H1 (cell line): ENCODE data around the gene MXD3. TPM values are rescaled to one million over a fixed set of nuclear protein-coding genes. Genes with fewer than 3 reads are reported as not detected.

Experiments
- CTCF ChIA-PET: fragments of 300-600 bp; sonication (Branson Sonifier 250); formaldehyde crosslinking; loops from one replicate; lab custom pipeline; 2021; ENCODE audit not compliant: partially characterized antibody; lab: Charles Lee
- POLR2A ChIA-PET: fragments of 300-600 bp; sonication (Branson Sonifier 250); formaldehyde crosslinking; loops from one replicate; lab custom pipeline; 2021; ENCODE audit warnings: inconsistent platforms; ENCODE audit not compliant: partially characterized antibody; lab: Charles Lee
- DNase-seq, 2 experiments: peaks; one replicate each; pipeline versions ENCODE4 v3.0.0 to v3.0.0-alpha.2; 2010 to 2022; ENCODE audit warnings: low spot score in 2 of 2, low read depth in 1 of 2, mixed read lengths in 1 of 2
- FAIRE-seq: peaks from 2 replicates; lab custom pipeline; 2011; peaks lifted over from hg19 to GRCh38; lab: Jason Lieb, UNC
- H2AFZ ChIP-seq: 2 replicates; pipeline ENCODE4 v1.8.1; 2012; ENCODE audit warnings: low read length, inconsistent platforms
- H2AK5ac ChIP-seq: 2 replicates; pipeline ENCODE4 v1.6.1; 2013; ENCODE audit warnings: low read depth, low read length
- H2BK120ac ChIP-seq: replicated peaks from 2 replicates; pipeline ENCODE3; 2013; ENCODE audit warnings: low read depth, low read length, inconsistent platforms
- H2BK12ac ChIP-seq: 2 replicates; pipeline ENCODE4 v1.6.1; 2013; ENCODE audit warnings: low read depth, low read length
- H2BK15ac ChIP-seq: 2 replicates; pipeline ENCODE4 v1.6.1; 2013; ENCODE audit warnings: low read length
- H2BK20ac ChIP-seq: 2 replicates; pipeline ENCODE4 v1.6.1; 2013; ENCODE audit warnings: low read length
- H2BK5ac ChIP-seq: 2 replicates; pipeline ENCODE4 v1.6.1; 2013; ENCODE audit warnings: low read depth, low read length
- H3K14ac ChIP-seq: 2 replicates; pipeline ENCODE4 v1.6.1; 2013; ENCODE audit warnings: inconsistent platforms; ENCODE audit not compliant: insufficient read length
- H3K18ac ChIP-seq: 2 replicates; pipeline ENCODE4 v1.6.1; 2013; ENCODE audit warnings: low read length; ENCODE audit errors: extremely low read depth
- H3K23ac ChIP-seq: 2 replicates; pipeline ENCODE4 v1.6.1; 2013; ENCODE audit warnings: inconsistent platforms; ENCODE audit not compliant: insufficient read length
- H3K23me2 ChIP-seq: 2 replicates; pipeline ENCODE4 v1.6.1; 2013; ENCODE audit warnings: low read depth, low read length
- H3K27ac ChIP-seq: 2 replicates; pipeline ENCODE4 v1.6.1; 2011; ENCODE audit warnings: low read depth, low read length, inconsistent platforms
- H3K27me3 ChIP-seq, 4 experiments: replicated peaks in 1 of 4; 1 replicate in 1 of 4; 2 replicates in 3 of 4; pipeline versions ENCODE4 v1.6.1 to v1.8.1; 2011 to 2013; ENCODE audit warnings: low read length in 3 of 4, mild to moderate bottlenecking in 3 of 4, inconsistent platforms in 2 of 4, mixed read lengths in 2 of 4, moderate library complexity in 1 of 4; ENCODE audit not compliant: control insufficient read depth in 3 of 4, insufficient read depth in 3 of 4; ENCODE audit errors: extremely low read depth in 1 of 4
- H3K36me3 ChIP-seq, 4 experiments: 2 replicates each; pipeline versions ENCODE4 v1.6.1 to v1.8.1; 2011 to 2013; ENCODE audit warnings: mild to moderate bottlenecking in 4 of 4, low read length in 3 of 4, moderate library complexity in 2 of 4, control low read depth in 1 of 4, inconsistent platforms in 1 of 4; ENCODE audit not compliant: insufficient read depth in 4 of 4, control insufficient read depth in 2 of 4
- H3K4ac ChIP-seq: replicated peaks from 2 replicates; pipeline ENCODE3; 2013; ENCODE audit warnings: low read length, low read depth, mixed read lengths, inconsistent platforms; ENCODE audit not compliant: insufficient read length
- H3K4me1 ChIP-seq, 4 experiments: replicated peaks in 1 of 4; 1 replicate in 1 of 4; 2 replicates in 3 of 4; pipeline versions ENCODE4 v1.6.1 to v1.8.1; 2011 to 2013; ENCODE audit warnings: low read length in 3 of 4, inconsistent platforms in 2 of 4, mixed read lengths in 1 of 4; ENCODE audit not compliant: insufficient read depth in 4 of 4, control insufficient read depth in 3 of 4
- H3K4me2 ChIP-seq, 2 experiments: 2 replicates each; pipeline versions ENCODE4 v1.6.1 to v1.8.1; 2011 to 2013; ENCODE audit warnings: low read depth in 2 of 2, low read length in 2 of 2, control low read depth in 1 of 2, inconsistent platforms in 1 of 2, mild to moderate bottlenecking in 1 of 2; ENCODE audit not compliant: insufficient read depth in 1 of 2
- H3K4me3 ChIP-seq, 4 experiments: fragments of 200-600, 300-600 bp in 1 of 4; sonication (generic), shearing (Covaris generic), sonication (Bioruptor Twin) in 1 of 4; 2 replicates each; pipeline versions ENCODE4 v1.5.1 to v1.8.1; 2011 to 2016; ENCODE audit warnings: low read length in 4 of 4, low read depth in 3 of 4, control low read depth in 2 of 4, inconsistent platforms in 2 of 4, mild to moderate bottlenecking in 2 of 4, mixed read lengths in 1 of 4, moderate library complexity in 1 of 4; ENCODE audit not compliant: insufficient read depth in 2 of 4; ENCODE audit errors: extremely low read depth in 1 of 4
- H3K56ac ChIP-seq: replicated peaks from 2 replicates; pipeline ENCODE3; 2013; ENCODE audit warnings: low read depth, mild to moderate bottlenecking, mixed read lengths, low read length, inconsistent platforms; ENCODE audit not compliant: insufficient read length
- H3K79me1 ChIP-seq: 2 replicates; pipeline ENCODE4 v1.6.1; 2013; ENCODE audit warnings: low read depth, low read length, control low read depth
- H3K79me2 ChIP-seq, 2 experiments: 2 replicates each; pipeline versions ENCODE4 v1.6.1 to v1.8.1; 2012 to 2013; ENCODE audit warnings: low read length in 2 of 2, mild to moderate bottlenecking in 2 of 2, inconsistent platforms in 1 of 2; ENCODE audit not compliant: insufficient read depth in 2 of 2, control insufficient read depth in 1 of 2
- H3K9ac ChIP-seq, 4 experiments: replicated peaks in 1 of 4; 1 replicate in 1 of 4; 2 replicates in 3 of 4; pipeline versions ENCODE4 v1.6.1 to v1.8.1; 2011 to 2013; ENCODE audit warnings: low read depth in 3 of 4, low read length in 3 of 4, control low read depth in 2 of 4, mild to moderate bottlenecking in 2 of 4, moderate library complexity in 2 of 4, inconsistent platforms in 1 of 4; ENCODE audit errors: extremely low read depth in 1 of 4
- H3K9me3 ChIP-seq, 2 experiments: 2 replicates each; pipeline versions ENCODE4 v1.6.1 to v1.8.1; 2012 to 2013; ENCODE audit warnings: mild to moderate bottlenecking in 2 of 2, moderate library complexity in 2 of 2, control low read depth in 1 of 2, inconsistent platforms in 1 of 2, low read depth in 1 of 2, low read length in 1 of 2, mixed read lengths in 1 of 2; ENCODE audit not compliant: insufficient read depth in 2 of 2
- H4K20me1 ChIP-seq, 2 experiments: replicated peaks in 1 of 2; 2 replicates each; pipeline versions ENCODE3 to v1.8.1; 2011 to 2013; ENCODE audit warnings: inconsistent platforms in 2 of 2, low read length in 2 of 2, mild to moderate bottlenecking in 1 of 2; ENCODE audit not compliant: insufficient read depth in 2 of 2, control insufficient read depth in 1 of 2
- H4K5ac ChIP-seq: 2 replicates; pipeline ENCODE4 v1.6.1; 2013; ENCODE audit warnings: low read length, low read depth, mixed read lengths, inconsistent platforms; ENCODE audit not compliant: insufficient read length
- H4K8ac ChIP-seq: 2 replicates; pipeline ENCODE4 v1.8.0; 2013; ENCODE audit warnings: mild to moderate bottlenecking, moderate library complexity, low read length, inconsistent platforms; ENCODE audit not compliant: insufficient read depth; ENCODE audit errors: extremely low read depth
- H4K91ac ChIP-seq: replicated peaks from 2 replicates; pipeline ENCODE3; 2013; ENCODE audit warnings: low read length, mixed read lengths, inconsistent platforms; ENCODE audit not compliant: insufficient read length
- CHD2 ChIP-seq: IDR thresholded peaks from 2 replicates; pipeline ENCODE4 v1.6.1; 2012; ENCODE audit warnings: low read length, improper control_type of control experiment
- KDM4A ChIP-seq: IDR thresholded peaks from one replicate; pipeline ENCODE4 v1.7.1; 2012; ENCODE audit warnings: low read depth, mild to moderate bottlenecking, moderate library complexity, low read length, inconsistent platforms; ENCODE audit not compliant: severe bottlenecking
- USF2 ChIP-seq: IDR thresholded peaks from 2 replicates; pipeline ENCODE4 v1.6.1; 2011; ENCODE audit warnings: low read length, improper control_type of control experiment
- WGBS, 2 experiments: shearing (Covaris generic) in 1 of 2; methylation state at CpG; one replicate each; pipeline versions ENCODE4 v1.1.6 to v1.1.7; 2013 to 2015; ENCODE audit warnings: low lambda C conversion rate in 2 of 2, mixed read lengths in 2 of 2, inconsistent platforms in 1 of 2, low coverage in 1 of 2, missing lambda C conversion rate in 1 of 2; ENCODE audit not compliant: insufficient replicate concordance in 2 of 2, insufficient coverage in 1 of 2, insufficient read length in 1 of 2; ENCODE audit errors: extremely low coverage in 1 of 2, missing lambda C conversion rate in 1 of 2; 5-methylcytosine and 5-hydroxymethylcytosine counted together
- polyA plus RNA-seq, 7 experiments: library from polyadenylated mRNA; depleted of rRNA in 3 of 7; stranded (reverse) in 5 of 7; unstranded in 2 of 7; fragments of >200 nt in 5 of 7; fragments of 200-250 nt in 2 of 7; gene quantifications; 1 replicate in 5 of 7; 2 replicates in 1 of 7; 4 replicates in 1 of 7; pipeline versions ENCODE4 v1.2.1 to v1.2.3, GENCODE V29; 2011 to 2013; ENCODE audit warnings: missing spikeins in 2 of 7, mixed read lengths in 2 of 7
- total RNA-seq: library from RNA; stranded (reverse); fragmentation: NEBNext Ultra II Directional; extraction: Animal tissue kit (Norgen Biotek cat#: 25700); gene quantifications from 2 replicates; pipeline ENCODE4 v1.2.1, GENCODE V29; 2021

MXD3 gene
- total and polyA plus RNA-seq, 2 of the 8 experiments (the other 6 are each of a cell fraction or from before 2014, with no cell fraction given), result 6.5 to 7.7 TPM

- Histone ChIP-seq H3K36me3 (peaks cover 0 to 13% (median 7%) of the 10 kb centered on the region in 4 experiments; a peak in 6 of 8 replicates), H3K27ac (no peak overlapping the region), H3K4me2 (no peak overlapping the region), H3K9me3 (no peaks in the 10 kb centered on the region), H3K79me1 (no peaks in the 10 kb centered on the region), H2BK5ac (no peak overlapping the region), H4K5ac (no peak overlapping the region), H3K23me2 (no peaks in the 10 kb centered on the region), H2BK15ac (0 out of 2 replicates have a peak overlapping the region, but pooled peaks have one; percentile 29), H2BK120ac (no peak overlapping the region), H3K27me3 (no peaks in the 10 kb centered on the region), H3K79me2 (no peaks in the 10 kb centered on the region), H2BK12ac (no peak overlapping the region), H3K9ac (no peak overlapping the region), H3K14ac (no peak overlapping the region), H3K4me3 (no peak overlapping the region), H3K18ac (no peak overlapping the region), H4K20me1 (peaks cover 0 to 2% of the 10 kb centered on the region in 2 experiments), H2AK5ac (no peak overlapping the region), H2BK20ac (no peak overlapping the region), H4K8ac (no peak overlapping the region), H3K56ac (no peak overlapping the region), H4K91ac (no peak overlapping the region), H3K4ac (no peak overlapping the region), H3K23ac (no peak overlapping the region), H3K4me1 (peaks cover 0 to 7% (median 2%) of the 10 kb centered on the region in 4 experiments; a peak in 5 of 7 replicates), H2AFZ (no peak overlapping the region)
- CTCF ChIA-PET, result interaction anchor here (1.0 to 2.5 kb wide), 5 partner anchors 19 to 194 kb away, joined by 3 to 18 read pairs (median 4); partner anchors contain the start of gene LMAN2
- FAIRE-seq (no peak), DNase-seq (no peak)
- TF ChIP-seq USF2 (no peak), CHD2 (no peak), KDM4A (no peak)
- POLR2A ChIA-PET, result interaction anchor here (0.8 to 2.0 kb wide), 5 partner anchors 13 to 35 kb away, joined by 3 to 7 read pairs (median 3); partner anchors contain the start of gene LMAN2
- WGBS, 2 experiments, result 87% methylated on average over 19 of the region's 19 CpGs; no CpG with 5 or more reads in 1 of the 2 experiments
Observed at GRCh38 chr5:177328545-177329231, 17.0 kb upstream of the MXD3 start.
